K562 (cell line): ENCODE measurements around the gene TRMT1. TPM values are rescaled to one million over a fixed set of nuclear protein-coding genes. Genes with fewer than 3 reads are reported as not detected.

Experiments used
- CBFA2T2 ChIP-seq: fragments of 450-650 bp; conservative IDR thresholded peaks from 2 replicates; pipeline ENCODE4 v1.6.1; 2017; ENCODE audit warnings: mild to moderate bottlenecking
- CHD1 ChIP-seq: fragments of 200-600 bp; sonication (generic); IDR thresholded peaks from one replicate; pipeline ENCODE4 v1.6.1; 2012; ENCODE audit warnings: mild to moderate bottlenecking, moderate library complexity, low read length, inconsistent platforms
- ELF4 ChIP-seq: fragments of 450-650 bp; formaldehyde crosslinking; IDR thresholded peaks from 2 replicates; pipeline ENCODE4 v1.4.0; 2022; ENCODE audit warnings: missing genetic modification characterization
- MYBL2 ChIP-seq, 2 experiments: fragments of 450-650 bp in 1 of 2; sonication (generic) in 1 of 2; formaldehyde crosslinking in 1 of 2; IDR thresholded peaks; 2 replicates each; pipeline versions ENCODE4 v1.6.1 to v1.8.1; 2017 to 2022; ENCODE audit warnings: borderline replicate concordance in 1 of 2, inconsistent platforms in 1 of 2, low read depth in 1 of 2, mild to moderate bottlenecking in 1 of 2, missing genetic modification reagents in 1 of 2, moderate library complexity in 1 of 2
- NEUROD1 ChIP-seq: fragments of 150-350 bp; IDR thresholded peaks from 2 replicates; pipeline ENCODE4 v1.6.1; 2014; ENCODE audit warnings: borderline replicate concordance, low read length, low read depth; ENCODE audit not compliant: partially characterized antibody
- NFXL1 ChIP-seq: fragments of 450-650 bp; formaldehyde crosslinking; IDR thresholded peaks from 2 replicates; pipeline ENCODE4 v1.4.0; 2021; ENCODE audit warnings: mild to moderate bottlenecking
- NR3C1 ChIP-seq: sonication (generic); formaldehyde crosslinking; IDR thresholded peaks from 2 replicates; pipeline ENCODE4 v1.8.1; 2022; ENCODE audit warnings: missing genetic modification reagents
- PHF8 ChIP-seq: fragments of 200-600 bp; sonication (generic); IDR thresholded peaks from 2 replicates; pipeline ENCODE4 v1.6.1; 2012; ENCODE audit warnings: mixed run types, mild to moderate bottlenecking, inconsistent platforms, low read length, moderate library complexity, borderline replicate concordance
- TGIF2 ChIP-seq: sonication (generic); formaldehyde crosslinking; IDR thresholded peaks from 2 replicates; pipeline ENCODE4 v1.8.1; 2022; ENCODE audit warnings: mild to moderate bottlenecking, missing genetic modification reagents, moderate library complexity
- ZNF551 ChIP-seq: fragments of 250-450 bp; sonication (Bioruptor Pico); IDR thresholded peaks from 2 replicates; pipeline ENCODE4 v1.5.0; 2021; ENCODE audit warnings: mild to moderate bottlenecking, moderate library complexity
- ZNF695 ChIP-seq: fragments of 450-650 bp; formaldehyde crosslinking; IDR thresholded peaks from 2 replicates; pipeline ENCODE4 v1.4.0; 2020; ENCODE audit warnings: mild to moderate bottlenecking, moderate library complexity
- ZNF717 ChIP-seq: fragments of 250-450 bp; sonication (Bioruptor Pico); IDR thresholded peaks from 2 replicates; pipeline ENCODE4 v1.5.0; 2021
- polyA plus RNA-seq, 8 experiments: library from polyadenylated mRNA; depleted of rRNA in 4 of 8; stranded (reverse) in 5 of 8; unstranded in 3 of 8; fragments of >200 nt; fragmentation: Nextera tagmentation in 2 of 8; fragmentation: Illumina TruSeq in 1 of 8; extraction: Ambion mirVana in 2 of 8; extraction: Trizol in 1 of 8; gene quantifications; 2 replicates each; pipeline versions ENCODE4 v1.2.1 to v1.2.3, GENCODE V29; 2011 to 2014; ENCODE audit warnings: inconsistent platforms in 1 of 8, missing spikeins in 1 of 8
- total RNA-seq, 7 experiments: library from RNA; depleted of rRNA in 6 of 7; stranded (reverse); fragments of >200 nt in 6 of 7; fragmentation: Illumina TruSeq in 2 of 7; extraction: Trizol in 2 of 7; gene quantifications; 2 replicates each; pipeline versions ENCODE4 v1.2.1 to v1.2.3, GENCODE V29; 2011 to 2021; ENCODE audit warnings: low replicate concordance in 1 of 7
- TF ChIP-seq, protein P1 (sequence below): sonication (generic); formaldehyde crosslinking; IDR thresholded peaks from 2 replicates; pipeline ENCODE4 v1.8.0; 2022; ENCODE audit warnings: missing genetic modification reagents, mild to moderate bottlenecking, borderline replicate concordance
- TF ChIP-seq, protein P2 (sequence below): fragments of 250-450 bp; sonication (Bioruptor Pico); IDR thresholded peaks from 2 replicates; pipeline ENCODE4 v1.4.0; 2020
- TF ChIP-seq, protein P3 (sequence below), 2 experiments: fragments of 200-800 bp in 1 of 2; sonication (Bioruptor generic) in 1 of 2; sonication (generic) in 1 of 2; formaldehyde crosslinking in 1 of 2; IDR thresholded peaks in 1 of 2; conservative IDR thresholded peaks in 1 of 2; 2 replicates each; pipeline versions ENCODE4 v1.5.0 to v1.6.1; 2016 to 2020; ENCODE audit warnings: missing compliant biosample characterization in 1 of 2, missing genetic modification characterization in 1 of 2, missing genetic modification reagents in 1 of 2

The TRMT1 gene
- total and polyA plus RNA-seq, 9 of the 15 experiments (the other 6 are each of a cell fraction or from before 2014, with no cell fraction given): 5.8 to 158 (median 54.3) TPM

DNA sequence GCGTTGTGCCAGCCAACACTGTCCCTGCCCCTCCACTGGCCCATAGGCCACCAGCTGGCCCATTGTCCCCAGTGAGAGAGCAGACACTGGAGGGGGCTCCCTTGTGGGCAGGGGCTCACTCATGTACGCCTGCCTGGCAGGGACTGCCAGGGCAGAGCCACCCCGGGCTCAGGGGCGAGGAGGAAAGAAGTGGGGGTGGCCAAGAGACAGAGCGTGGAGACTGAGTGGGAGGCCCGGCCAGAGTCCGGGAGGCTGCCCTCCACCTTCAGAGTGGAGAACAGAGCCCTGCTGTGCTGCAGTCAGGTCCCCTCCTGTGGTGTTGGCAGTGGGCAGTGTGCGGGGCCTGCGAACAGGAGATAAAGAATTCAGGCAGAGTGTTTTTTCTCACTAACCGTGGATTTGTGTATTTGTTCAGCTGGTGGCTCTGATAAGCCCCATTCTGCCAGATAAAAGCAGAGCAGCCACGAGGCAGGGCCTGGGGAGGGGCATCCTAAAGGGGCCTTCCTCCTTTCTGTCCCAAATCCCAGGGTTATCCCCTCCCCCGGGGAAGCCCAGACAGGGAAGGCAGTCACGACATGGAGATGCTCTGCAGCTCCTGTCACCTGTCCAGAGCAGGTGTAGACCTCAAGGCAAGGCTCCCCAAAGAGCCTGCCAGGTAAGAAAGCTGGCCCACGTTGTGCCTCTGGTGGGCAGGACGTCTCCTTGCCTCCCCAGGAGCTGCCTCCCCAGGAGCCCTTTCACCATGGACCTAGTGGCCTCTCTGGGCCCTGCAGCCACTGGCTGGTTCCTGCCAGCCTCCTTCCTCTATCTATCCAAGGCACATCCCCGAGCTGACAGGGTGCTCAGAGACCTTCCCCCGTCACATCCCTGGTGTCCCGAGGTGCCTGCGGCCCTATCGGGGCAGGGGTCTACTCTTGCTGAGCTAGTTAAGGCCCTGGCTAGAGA is 46.9 kb downstream of the TRMT1 start (continued):
- TF ChIP-seq ZNF551 (CRISPR knock-in tag) (no peak), ZNF717 (no peak), ZNF695 (no peak), ELF4 (CRISPR knock-in tag) (peak; percentile 27; the same call in 1 of the 2 replicates), TGIF2 (CRISPR knock-in tag) (no peak), CBFA2T2 (peak; percentile 99), NEUROD1 (peak; percentile 83), CHD1 (no peak), NFXL1 (CRISPR knock-in tag) (no peak), PHF8 (no peak), NR3C1 (CRISPR knock-in tag) (no peak), MYBL2 (IDR thresholded peaks at IDR 0.05; ENCODE audit: low read depth) (no peak), MYBL2 (CRISPR knock-in tag; IDR thresholded peaks at IDR 0.05; ENCODE audit: borderline replicate concordance) (no peak)
- TF ChIP-seq, protein P1, sequence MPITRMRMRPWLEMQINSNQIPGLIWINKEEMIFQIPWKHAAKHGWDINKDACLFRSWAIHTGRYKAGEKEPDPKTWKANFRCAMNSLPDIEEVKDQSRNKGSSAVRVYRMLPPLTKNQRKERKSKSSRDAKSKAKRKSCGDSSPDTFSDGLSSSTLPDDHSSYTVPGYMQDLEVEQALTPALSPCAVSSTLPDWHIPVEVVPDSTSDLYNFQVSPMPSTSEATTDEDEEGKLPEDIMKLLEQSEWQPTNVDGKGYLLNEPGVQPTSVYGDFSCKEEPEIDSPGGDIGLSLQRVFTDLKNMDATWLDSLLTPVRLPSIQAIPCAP: no peak
- TF ChIP-seq, protein P2, sequence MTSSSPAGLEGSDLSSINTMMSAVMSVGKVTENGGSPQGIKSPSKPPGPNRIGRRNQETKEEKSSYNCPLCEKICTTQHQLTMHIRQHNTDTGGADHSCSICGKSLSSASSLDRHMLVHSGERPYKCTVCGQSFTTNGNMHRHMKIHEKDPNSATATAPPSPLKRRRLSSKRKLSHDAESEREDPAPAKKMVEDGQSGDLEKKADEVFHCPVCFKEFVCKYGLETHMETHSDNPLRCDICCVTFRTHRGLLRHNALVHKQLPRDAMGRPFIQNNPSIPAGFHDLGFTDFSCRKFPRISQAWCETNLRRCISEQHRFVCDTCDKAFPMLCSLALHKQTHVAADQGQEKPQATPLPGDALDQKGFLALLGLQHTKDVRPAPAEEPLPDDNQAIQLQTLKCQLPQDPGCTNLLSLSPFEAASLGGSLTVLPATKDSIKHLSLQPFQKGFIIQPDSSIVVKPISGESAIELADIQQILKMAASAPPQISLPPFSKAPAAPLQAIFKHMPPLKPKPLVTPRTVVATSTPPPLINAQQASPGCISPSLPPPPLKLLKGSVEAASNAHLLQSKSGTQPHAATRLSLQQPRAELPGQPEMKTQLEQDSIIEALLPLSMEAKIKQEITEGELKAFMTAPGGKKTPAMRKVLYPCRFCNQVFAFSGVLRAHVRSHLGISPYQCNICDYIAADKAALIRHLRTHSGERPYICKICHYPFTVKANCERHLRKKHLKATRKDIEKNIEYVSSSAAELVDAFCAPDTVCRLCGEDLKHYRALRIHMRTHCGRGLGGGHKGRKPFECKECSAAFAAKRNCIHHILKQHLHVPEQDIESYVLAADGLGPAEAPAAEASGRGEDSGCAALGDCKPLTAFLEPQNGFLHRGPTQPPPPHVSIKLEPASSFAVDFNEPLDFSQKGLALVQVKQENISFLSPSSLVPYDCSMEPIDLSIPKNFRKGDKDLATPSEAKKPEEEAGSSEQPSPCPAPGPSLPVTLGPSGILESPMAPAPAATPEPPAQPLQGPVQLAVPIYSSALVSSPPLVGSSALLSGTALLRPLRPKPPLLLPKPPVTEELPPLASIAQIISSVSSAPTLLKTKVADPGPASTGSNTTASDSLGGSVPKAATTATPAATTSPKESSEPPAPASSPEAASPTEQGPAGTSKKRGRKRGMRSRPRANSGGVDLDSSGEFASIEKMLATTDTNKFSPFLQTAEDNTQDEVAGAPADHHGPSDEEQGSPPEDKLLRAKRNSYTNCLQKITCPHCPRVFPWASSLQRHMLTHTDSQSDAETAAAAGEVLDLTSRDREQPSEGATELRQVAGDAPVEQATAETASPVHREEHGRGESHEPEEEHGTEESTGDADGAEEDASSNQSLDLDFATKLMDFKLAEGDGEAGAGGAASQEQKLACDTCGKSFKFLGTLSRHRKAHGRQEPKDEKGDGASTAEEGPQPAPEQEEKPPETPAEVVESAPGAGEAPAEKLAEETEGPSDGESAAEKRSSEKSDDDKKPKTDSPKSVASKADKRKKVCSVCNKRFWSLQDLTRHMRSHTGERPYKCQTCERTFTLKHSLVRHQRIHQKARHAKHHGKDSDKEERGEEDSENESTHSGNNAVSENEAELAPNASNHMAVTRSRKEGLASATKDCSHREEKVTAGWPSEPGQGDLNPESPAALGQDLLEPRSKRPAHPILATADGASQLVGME: no peak
- TF ChIP-seq, protein P3, sequence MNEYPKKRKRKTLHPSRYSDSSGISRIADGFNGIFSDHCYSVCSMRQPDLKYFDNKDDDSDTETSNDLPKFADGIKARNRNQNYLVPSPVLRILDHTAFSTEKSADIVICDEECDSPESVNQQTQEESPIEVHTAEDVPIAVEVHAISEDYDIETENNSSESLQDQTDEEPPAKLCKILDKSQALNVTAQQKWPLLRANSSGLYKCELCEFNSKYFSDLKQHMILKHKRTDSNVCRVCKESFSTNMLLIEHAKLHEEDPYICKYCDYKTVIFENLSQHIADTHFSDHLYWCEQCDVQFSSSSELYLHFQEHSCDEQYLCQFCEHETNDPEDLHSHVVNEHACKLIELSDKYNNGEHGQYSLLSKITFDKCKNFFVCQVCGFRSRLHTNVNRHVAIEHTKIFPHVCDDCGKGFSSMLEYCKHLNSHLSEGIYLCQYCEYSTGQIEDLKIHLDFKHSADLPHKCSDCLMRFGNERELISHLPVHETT (CRISPR knock-in tag; conservative IDR thresholded peaks at IDR 0.05 in 1 of 2, IDR thresholded peaks at IDR 0.05 in 1 of 2): peak in 1 of 2 experiments; percentile 92; a peak in 2 of 4 replicates
